Right lobe of liver (tissue), 4 donors: Measurements from ENCODE around the gene CDH23.

Experiments
- CTCF ChIP-seq, 4 donors: fragments of 200-600 bp in 3 of 4; fragments of 450-650 bp in 1 of 4; IDR thresholded peaks; one replicate each; pipeline versions ENCODE4 v1.5.1 to v1.8.0; 2016 to 2022; ENCODE audit warnings: antibody characterized with exemption in 4 of 4, mild to moderate bottlenecking in 2 of 4
- POLR2A ChIP-seq: fragments of 450-650 bp; IDR thresholded peaks from one replicate; pipeline ENCODE4 v1.6.1; 2017; ENCODE audit warnings: antibody characterized with exemption, mild to moderate bottlenecking
- donor health status: DM: no; HTN: no; CAD: no.
- donor health status: DM: no; HTN: no; CAD: no.
- donor health status: DM: no; HTN: yes; CAD: no.

- no peak for TF ChIP-seq CTCF (IDR thresholded peaks at IDR 0.05)
- TF ChIP-seq POLR2A, result no peak
These were observed 200.0 kb downstream of the CDH23 start for GRCh38 chr10:71596759-71597158.
